ENCODE results near the gene GPR153. TPM values are rescaled to one million over a fixed set of nuclear protein-coding genes. Genes with fewer than 3 reads are reported as not detected.

The GPR153 gene
- total and polyA plus RNA-seq, 2 of the 8 experiments (the other 6 are each of a cell fraction or from before 2014, with no cell fraction given) = 5.7 to 8.1 TPM

DNA sequence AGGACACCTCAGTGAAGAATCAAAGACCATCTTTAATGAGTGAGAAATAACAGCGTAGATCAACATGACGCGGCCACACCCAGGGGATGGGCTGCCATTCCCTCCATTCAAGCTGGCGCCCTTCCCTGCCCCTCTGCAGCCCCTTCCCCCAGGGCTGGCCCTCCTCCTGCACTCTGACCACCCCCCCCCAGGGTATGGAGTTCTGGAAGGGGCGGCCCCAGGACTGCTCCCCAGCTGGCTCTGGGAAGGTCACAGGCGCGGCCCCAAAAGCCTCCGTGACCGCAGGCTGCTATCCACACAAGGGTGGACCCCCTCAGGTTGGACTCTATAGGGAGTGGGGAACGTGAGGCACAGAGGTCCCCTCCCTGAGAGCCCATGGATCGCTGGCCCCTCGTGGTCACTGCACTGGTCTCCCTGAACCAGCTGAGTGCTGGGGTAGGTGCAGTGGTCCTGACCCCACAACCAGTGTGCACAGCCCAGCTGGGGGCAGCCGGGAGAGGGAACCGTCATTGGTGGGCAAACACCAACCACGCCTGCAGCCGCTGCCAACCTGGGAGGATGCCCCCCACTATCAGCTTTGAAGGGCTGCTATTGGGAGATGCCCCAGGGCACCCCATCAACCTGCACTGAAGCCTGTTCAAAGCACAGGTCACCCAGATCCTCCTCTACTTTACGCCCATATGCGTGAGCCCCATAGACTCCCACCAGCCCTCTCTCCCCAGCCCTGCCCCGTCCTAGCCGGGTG is 16.1 kb upstream of the GPR153 start (continued):
- TF ChIP-seq HDAC6 (IDR thresholded peaks at IDR 0.05; ENCODE audit: low read depth, low read length) (no peak), TAF1 (IDR thresholded peaks at IDR 0.05; ENCODE audit: low read depth, low read length) (no peak)

All from H1 (cell line).